Thoracic aorta (tissue), 2 donors: ENCODE data around the gene PPME1. TPM values are rescaled to one million over a fixed set of nuclear protein-coding genes. Genes with fewer than 3 reads are reported as not detected.

Source experiments
- ATAC-seq: fragments of 150-250 bp; one replicate; pipeline ENCODE4 v1.8.0; 2017; ENCODE audit warnings: low read depth; ENCODE audit not compliant: insufficient number of reproducible peaks, low FRiP score
- DNase-seq: peaks from one replicate; pipeline ENCODE4 v3.0.0-alpha.2; 2020; ENCODE audit warnings: low spot score
- H3K27ac ChIP-seq, 2 donors: fragments of 200-600 bp; sonication (generic); 1 replicate in 1 of 2; 2 replicates in 1 of 2; pipeline ENCODE4 v1.5.1; 2016; ENCODE audit warnings: mild to moderate bottlenecking in 2 of 2, moderate library complexity in 2 of 2
- H3K27me3 ChIP-seq: fragments of 200-600 bp; sonication (generic); replicated peaks from 2 replicates; pipeline ENCODE4 v1.6.0; 2016; ENCODE audit warnings: mild to moderate bottlenecking; ENCODE audit not compliant: insufficient read depth
- H3K36me3 ChIP-seq: fragments of 200-600 bp; sonication (generic); one replicate; pipeline ENCODE4 v1.5.1; 2016
- H3K4me1 ChIP-seq, 2 donors: fragments of 200-600 bp; sonication (generic); 1 replicate in 1 of 2; 2 replicates in 1 of 2; pipeline versions ENCODE4 v1.5.1 to v1.6.0; 2016; ENCODE audit warnings: low read depth in 2 of 2, mild to moderate bottlenecking in 1 of 2; ENCODE audit not compliant: control insufficient read depth in 1 of 2
- H3K4me3 ChIP-seq: fragments of 200-600 bp; sonication (generic); 2 replicates; pipeline ENCODE4 v1.5.1; 2016; ENCODE audit warnings: mild to moderate bottlenecking
- H3K9me3 ChIP-seq: fragments of 200-600 bp; sonication (generic); 2 replicates; pipeline ENCODE4 v1.5.1; 2016
- total RNA-seq, 2 donors: library from RNA; depleted of rRNA; stranded (reverse); fragments of >200 nt; gene quantifications; one replicate each; pipeline versions ENCODE4 v1.1.0 to v1.2.3, GENCODE V29; 2016
- TF ChIP-seq, protein P1 (sequence below): fragments of 200-600 bp; sonication (generic); IDR thresholded peaks from one replicate; pipeline ENCODE4 v1.5.1; 2019; ENCODE audit warnings: antibody characterized with exemption

The PPME1 gene
- total RNA-seq, 2 donors from 2014 or later = 31.2 to 37.4 TPM

DNA sequence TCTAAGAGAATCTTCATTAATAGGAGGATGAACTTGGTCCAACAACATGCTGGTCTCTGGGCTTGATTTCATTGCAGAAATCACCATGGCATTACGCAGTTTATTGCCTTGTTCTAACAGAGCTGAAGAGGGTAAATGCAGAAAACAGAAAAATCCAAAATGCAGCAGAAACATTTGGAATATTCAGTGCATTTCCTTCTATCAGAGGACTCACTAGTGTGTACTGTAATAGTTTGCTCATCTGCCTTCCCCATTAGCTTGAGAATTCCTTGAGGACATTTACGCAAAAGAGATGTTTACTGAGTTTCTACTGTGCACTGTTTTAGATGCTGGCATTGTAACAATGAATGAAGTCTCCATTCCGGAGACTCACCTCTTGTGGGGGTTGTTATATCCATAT lies 37.7 kb upstream of the PPME1 start:
- DNase-seq = no peak
- H3K36me3 ChIP-seq = peaks cover 3% of the 10 kb centered on the region
- H3K27ac ChIP-seq = no peak overlapping the region
- no peaks in the 10 kb centered on the region for H3K27me3 ChIP-seq
- H3K9me3 ChIP-seq = no peaks in the 10 kb centered on the region
- H3K4me1 ChIP-seq = peaks cover 6 to 7% of the 10 kb centered on the region in 2 donors
- TF ChIP-seq, protein P1, sequence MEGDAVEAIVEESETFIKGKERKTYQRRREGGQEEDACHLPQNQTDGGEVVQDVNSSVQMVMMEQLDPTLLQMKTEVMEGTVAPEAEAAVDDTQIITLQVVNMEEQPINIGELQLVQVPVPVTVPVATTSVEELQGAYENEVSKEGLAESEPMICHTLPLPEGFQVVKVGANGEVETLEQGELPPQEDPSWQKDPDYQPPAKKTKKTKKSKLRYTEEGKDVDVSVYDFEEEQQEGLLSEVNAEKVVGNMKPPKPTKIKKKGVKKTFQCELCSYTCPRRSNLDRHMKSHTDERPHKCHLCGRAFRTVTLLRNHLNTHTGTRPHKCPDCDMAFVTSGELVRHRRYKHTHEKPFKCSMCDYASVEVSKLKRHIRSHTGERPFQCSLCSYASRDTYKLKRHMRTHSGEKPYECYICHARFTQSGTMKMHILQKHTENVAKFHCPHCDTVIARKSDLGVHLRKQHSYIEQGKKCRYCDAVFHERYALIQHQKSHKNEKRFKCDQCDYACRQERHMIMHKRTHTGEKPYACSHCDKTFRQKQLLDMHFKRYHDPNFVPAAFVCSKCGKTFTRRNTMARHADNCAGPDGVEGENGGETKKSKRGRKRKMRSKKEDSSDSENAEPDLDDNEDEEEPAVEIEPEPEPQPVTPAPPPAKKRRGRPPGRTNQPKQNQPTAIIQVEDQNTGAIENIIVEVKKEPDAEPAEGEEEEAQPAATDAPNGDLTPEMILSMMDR = no peak
- H3K4me3 ChIP-seq = no peak overlapping the region
- no peak for ATAC-seq

DNA sequence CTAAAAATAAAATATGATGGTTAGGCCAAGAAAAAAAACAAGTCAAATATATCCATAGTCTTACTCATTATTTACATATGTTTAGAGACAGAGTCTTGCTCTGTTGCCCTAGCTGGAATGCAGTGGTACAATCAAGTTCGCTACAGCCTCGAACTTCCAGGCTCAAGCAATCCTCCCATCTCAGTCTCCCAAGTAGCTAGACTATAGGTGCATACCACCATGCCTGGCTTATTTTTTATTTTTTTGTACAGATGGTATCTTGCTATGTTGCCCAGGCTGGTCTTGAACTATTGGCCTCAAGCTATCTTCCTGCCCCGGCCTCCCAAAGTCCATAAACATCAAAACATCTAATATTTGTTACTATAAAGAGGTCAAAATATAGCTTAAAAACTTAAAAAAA lies 36.4 kb upstream of the PPME1 start:
- Histone ChIP-seq H3K4me3 (no peak overlapping the region), H3K27me3 (no peaks in the 10 kb centered on the region), H3K36me3 (peaks cover 3% of the 10 kb centered on the region), H3K9me3 (no peaks in the 10 kb centered on the region), H3K27ac (no peak overlapping the region), H3K4me1 (peaks cover 7 to 15% of the 10 kb centered on the region in 2 donors)
- TF ChIP-seq, protein P1 = no peak
- no peak for ATAC-seq
- no peak for DNase-seq

DNA sequence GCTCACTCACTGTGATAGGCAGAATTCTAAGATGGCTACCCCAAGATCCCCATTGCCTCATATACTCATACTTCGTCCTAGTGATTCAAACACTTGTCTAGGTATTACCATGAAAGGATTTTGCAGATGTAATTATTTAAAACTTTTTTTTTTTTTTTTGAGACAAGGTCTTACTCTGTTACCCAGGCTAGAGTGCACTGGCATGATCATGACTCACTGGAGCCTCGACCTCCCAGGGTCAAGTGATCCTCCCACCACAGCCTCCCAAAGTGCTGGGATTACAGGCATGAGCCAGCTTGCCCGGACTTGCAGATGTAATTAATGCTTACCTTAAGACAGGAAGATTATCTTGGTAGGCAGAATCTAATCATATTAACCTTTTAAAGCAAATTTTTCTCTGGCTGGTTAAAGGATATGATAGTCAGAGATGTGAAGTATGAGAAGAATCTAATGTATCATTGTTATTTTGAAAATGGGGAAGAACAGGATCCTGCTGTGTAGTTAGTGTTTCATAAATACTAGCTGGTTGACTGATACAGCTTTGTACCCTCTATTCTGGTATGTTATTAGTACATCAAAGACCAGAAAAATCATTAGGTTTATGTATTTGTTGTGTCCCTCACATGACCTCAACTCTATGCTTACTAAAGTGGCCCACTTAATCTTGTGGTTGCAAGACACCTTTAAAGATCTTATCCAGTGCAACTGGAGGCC lies 35.8 kb upstream of the PPME1 start:
- no peaks in the 10 kb centered on the region for H3K9me3 ChIP-seq
- no peak overlapping the region for H3K4me3 ChIP-seq
- DNase-seq = no peak
- TF ChIP-seq, protein P1 = no peak
- peaks cover 7 to 15% of the 10 kb centered on the region in 2 donors for H3K4me1 ChIP-seq
- no peak for ATAC-seq
- peaks cover 3% of the 10 kb centered on the region for H3K36me3 ChIP-seq
- H3K27ac ChIP-seq = no peak overlapping the region
- no peaks in the 10 kb centered on the region for H3K27me3 ChIP-seq

DNA sequence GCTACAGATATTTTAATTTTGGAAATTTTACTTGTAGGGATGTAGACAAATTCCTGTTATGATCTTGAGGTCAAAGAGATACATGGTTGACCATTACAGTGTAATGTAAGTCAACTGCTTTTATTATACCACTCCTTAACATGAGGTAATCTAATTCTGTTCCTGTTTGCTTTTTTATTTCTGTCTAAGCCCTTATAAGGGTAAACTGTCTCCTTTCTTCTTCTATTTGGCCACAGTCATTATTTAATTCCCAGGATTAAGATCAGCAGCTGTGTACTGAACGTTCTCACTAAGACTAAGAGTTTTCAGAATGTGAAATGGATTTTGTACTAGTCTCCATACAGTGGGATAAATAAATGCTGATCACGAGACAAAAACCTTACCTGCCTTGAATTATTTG lies 33.1 kb upstream of the PPME1 start:
- Histone ChIP-seq H3K36me3 (no peaks in the 10 kb centered on the region), H3K9me3 (no peaks in the 10 kb centered on the region), H3K27me3 (no peaks in the 10 kb centered on the region), H3K4me1 (peaks cover 7 to 15% of the 10 kb centered on the region in 2 donors), H3K27ac (peak overlapping the region in 1 of 2 donors; percentile 10), H3K4me3 (no peak overlapping the region)
- TF ChIP-seq, protein P1 = no peak
- ATAC-seq = no peak
- DNase-seq = no peak

DNA sequence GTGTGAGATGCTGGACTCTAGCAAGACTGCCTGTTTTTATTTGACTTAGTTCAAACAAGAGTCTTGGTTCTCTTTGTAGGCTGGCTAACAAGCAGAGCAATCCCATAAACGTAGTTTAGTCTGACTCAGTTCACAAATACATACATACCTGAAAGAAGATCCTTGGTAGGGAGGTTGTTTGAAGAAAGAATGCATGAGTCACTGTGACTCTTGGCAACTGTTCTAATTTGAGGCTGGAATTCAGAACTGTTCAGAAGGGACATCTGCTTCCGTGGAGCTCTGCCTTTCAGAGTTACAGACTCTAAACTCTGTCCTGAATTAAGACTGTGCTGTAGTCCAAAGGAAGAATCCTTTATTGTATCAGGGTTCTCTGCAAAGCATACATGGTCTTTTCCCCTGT lies 32.5 kb upstream of the PPME1 start:
- H3K9me3 ChIP-seq = no peaks in the 10 kb centered on the region
- peak overlapping the region in 1 of 2 donors; percentile 10 for H3K27ac ChIP-seq
- H3K27me3 ChIP-seq = no peaks in the 10 kb centered on the region
- ATAC-seq (no peak), DNase-seq (no peak)
- no peaks in the 10 kb centered on the region for H3K36me3 ChIP-seq
- TF ChIP-seq, protein P1 = no peak
- no peak overlapping the region for H3K4me3 ChIP-seq
- peaks cover 7 to 15% of the 10 kb centered on the region in 2 donors for H3K4me1 ChIP-seq
